GM18505 (cell line): ENCODE results near the gene GGA3.
"Not testable (repeated sequence)": the region's sequence is repeated elsewhere in the genome, so short reads cannot be mapped to it uniquely, and the experiment has no call there.

Experiments
- ATAC-seq: cut with Tn5 transposase; IDR thresholded peaks from one replicate; pipeline ENCODE4 v1.9.1; 2021; ENCODE audit not compliant: unreplicated experiment
- POLR2A ChIP-seq: IDR thresholded peaks from 4 replicates; pipeline ENCODE4 v1.6.1; 2011; ENCODE audit warnings: borderline replicate concordance; ENCODE audit not compliant: insufficient read depth, insufficient read length; ENCODE audit errors: extremely low read depth

GGA3 gene, protein sequence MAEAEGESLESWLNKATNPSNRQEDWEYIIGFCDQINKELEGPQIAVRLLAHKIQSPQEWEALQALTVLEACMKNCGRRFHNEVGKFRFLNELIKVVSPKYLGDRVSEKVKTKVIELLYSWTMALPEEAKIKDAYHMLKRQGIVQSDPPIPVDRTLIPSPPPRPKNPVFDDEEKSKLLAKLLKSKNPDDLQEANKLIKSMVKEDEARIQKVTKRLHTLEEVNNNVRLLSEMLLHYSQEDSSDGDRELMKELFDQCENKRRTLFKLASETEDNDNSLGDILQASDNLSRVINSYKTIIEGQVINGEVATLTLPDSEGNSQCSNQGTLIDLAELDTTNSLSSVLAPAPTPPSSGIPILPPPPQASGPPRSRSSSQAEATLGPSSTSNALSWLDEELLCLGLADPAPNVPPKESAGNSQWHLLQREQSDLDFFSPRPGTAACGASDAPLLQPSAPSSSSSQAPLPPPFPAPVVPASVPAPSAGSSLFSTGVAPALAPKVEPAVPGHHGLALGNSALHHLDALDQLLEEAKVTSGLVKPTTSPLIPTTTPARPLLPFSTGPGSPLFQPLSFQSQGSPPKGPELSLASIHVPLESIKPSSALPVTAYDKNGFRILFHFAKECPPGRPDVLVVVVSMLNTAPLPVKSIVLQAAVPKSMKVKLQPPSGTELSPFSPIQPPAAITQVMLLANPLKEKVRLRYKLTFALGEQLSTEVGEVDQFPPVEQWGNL

DNA sequence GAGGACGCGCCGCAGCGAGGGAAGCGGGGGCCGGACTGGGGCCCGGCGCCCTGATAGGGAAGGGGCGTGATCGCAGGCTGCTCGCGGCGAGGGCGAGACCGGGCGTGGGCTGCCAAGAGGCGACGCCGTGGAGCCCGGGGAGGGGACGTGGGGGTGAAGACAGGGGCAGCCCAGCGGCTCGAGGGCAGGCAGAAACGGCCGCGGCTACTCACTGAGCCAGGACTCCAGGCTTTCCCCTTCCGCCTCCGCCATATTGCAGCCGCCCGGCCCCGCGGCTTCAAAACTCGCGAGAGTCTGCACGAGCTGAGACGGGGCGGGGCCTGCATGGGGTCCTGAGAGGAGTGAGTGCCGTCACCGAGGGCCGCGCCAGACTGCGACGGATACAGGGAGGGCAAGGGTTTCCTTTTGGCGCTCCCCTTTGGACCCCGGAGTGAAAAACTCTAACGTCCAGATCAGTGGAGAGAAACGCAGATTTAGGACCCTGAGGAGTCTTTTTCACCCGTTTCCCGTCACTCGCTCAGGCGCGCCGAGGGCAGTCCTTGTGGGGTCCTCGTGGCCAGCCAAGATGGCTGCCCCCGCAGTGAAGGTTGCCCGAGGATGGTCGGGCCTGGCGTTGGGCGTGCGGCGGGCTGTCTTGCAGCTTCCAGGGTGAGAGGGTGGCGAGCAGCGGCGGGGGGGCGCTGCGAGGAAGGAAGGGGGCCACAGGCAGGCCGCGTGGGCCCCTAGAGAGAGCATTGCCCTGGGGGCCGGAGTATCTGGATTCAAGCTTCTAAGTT, at the start of gene GGA3, which contains the start of gene MRPS7:
Gene GGA3 (minus strand): TSS at position 271 of the 776 bp plus-strand sequence. CDS start 19 bp downstream, at position 252.
Gene MRPS7 (plus strand): TSS at position 544 of the 776 bp plus-strand sequence. CDS start 22 bp downstream, at position 566.
- peak; percentile 83 for TF ChIP-seq POLR2A
- peak; percentile 90 for ATAC-seq

DNA sequence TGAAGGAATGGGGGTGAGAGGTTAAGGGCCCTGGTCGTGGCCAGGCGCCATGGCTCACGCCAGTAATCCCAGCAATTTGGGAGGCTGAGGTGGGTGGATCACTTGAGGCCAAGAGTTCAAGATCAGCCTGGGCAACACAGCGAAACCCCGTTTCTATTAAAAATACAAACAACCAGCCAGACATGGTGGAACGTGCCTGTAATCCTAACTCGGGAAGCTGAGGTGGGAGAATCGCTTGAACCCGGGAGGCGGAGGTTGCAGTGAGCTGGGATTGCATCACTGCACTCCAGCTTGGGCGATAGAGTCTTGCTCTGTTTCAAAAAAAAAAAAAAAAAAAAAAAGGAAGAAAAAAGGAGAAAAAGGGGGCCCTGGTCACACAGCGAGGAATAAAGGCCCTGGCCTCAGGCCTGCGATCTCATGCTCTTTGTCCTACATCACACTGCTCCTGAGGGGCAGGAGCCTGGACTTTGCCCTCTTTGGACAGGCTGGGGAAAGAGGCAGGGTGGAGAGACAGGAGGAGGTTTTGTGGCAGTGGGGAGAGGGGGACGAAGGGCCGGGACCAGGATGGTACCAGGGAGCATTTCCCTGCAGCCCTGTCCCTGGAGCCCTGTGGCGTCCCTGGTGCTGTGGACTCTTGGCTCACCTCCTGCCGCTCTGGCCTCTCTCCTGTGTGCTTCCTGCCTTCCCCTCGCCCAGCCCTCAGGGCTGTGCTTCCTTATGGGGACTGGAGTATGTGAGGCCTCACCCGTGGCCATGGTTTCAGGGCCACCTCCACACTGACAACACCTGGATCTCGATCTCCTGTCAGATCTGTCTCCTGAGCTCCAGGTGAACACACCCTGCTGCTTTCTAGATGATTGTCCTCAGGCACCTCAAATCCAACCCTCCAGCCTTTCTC, 47.6 kb upstream of the GGA3 start:
- no peak for ATAC-seq
- TF ChIP-seq POLR2A, result no peak

DNA sequence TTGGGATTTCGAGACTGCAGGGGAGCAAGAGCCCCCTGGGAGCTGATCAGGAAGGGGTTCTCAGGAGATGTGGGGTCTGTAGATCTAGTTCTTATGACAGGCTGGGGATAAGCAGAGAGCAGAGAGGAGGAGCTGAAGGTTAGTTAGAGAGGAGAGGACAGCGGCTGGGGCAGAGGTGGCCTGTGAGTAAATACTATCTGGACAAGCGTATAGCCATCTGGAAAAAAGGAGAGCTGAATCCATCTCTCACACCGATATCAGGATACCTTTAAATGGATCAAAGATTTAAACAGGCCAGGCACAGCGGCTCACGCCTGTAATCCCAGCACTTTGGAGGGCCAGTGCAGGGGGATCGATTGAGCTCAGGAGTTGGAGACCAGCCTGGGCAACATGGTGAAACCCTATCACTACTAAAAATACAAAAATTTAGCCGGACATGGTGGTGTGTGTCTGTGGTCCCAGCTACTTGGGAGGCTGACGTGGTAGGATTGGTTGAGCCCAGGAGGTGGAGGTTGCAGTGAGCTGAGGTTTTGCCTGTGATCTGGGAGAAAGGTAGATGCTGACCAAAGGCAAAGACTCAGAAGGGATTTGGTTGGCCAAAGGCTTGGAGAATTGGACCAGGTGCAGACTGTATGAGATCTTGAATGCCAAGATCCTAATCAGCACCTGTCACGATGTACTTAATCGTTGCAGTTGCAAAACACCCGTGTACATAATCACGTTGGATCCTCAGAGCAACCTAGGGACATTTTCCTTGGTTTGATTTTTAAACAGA, 46.7 kb upstream of the GGA3 start:
- TF ChIP-seq POLR2A, result no peak
- ATAC-seq, result no peak

DNA sequence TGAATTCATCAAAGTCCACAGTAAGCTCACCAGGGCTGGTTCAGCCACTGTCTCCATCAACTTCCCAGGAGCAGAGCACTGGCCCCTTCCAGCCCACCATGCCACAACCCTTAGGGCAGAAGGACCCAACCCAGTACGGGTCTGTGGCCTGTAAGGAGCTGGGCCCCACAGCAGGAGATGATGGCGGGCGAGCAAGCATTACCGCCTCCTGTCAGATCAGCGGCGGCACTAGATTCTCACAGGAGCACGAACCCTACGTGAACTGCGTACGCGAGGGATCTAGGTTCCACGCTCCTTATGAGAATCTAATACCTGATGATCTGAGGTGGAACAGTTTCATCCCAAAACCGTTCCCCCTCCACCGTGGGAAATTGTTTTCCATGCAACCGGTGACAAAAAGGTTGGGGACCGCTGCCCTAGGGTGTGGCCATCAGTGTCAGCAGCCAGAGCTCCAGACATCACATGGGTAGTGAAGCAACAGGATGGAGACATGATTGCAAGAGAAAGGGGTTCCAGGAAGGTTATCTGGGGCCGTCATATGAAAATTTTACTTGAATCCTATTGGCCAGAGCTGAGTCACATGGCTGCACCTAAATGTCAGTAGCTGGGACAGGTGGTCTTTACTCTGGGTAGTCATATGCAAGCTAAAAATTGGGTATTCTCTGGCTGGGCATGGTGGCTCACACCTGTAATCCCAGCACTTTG, 40.2 kb upstream of the GGA3 start:
- no peak for TF ChIP-seq POLR2A
- no peak for ATAC-seq

DNA sequence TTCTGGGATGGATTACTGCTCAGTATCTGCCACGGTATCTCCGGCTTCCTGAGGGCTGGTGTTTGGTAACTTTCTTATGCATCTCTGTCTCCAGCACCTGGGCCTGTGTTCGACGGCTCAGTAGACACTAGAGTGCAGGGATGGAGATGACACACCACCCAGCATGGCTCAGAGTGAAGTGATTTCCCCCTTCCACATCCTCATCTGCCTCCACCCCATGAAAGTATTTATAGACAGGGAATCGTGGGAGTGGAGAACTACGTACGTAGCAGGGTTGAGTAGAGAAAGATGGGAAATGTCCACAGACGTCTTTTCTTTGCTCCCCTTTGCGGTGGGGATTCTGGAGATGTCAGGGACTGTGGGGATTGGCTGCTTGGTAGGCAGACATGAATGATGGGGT, 39.6 kb upstream of the GGA3 start:
- no peak for TF ChIP-seq POLR2A
- no peak for ATAC-seq

DNA sequence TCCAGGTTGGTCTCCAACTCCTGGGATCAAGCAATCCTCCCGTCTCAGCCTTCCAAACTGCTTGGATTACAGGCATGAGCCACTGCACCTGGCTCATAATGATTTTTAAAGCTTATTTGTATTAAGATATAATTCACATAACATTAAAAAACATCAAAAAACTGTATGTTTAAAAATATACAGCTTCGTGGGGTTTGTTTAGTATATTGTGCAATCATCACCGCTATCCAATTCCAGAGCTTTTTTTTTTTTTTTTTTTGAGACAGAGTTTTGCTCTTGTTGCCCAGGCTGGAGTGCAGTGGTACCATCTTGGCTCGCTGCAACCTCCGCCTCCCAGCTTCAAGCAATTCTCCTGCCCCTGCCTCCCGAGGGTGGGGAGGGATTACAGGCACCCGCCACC, 38.9 kb upstream of the GGA3 start:
- no peak for TF ChIP-seq POLR2A
- no peak for ATAC-seq

DNA sequence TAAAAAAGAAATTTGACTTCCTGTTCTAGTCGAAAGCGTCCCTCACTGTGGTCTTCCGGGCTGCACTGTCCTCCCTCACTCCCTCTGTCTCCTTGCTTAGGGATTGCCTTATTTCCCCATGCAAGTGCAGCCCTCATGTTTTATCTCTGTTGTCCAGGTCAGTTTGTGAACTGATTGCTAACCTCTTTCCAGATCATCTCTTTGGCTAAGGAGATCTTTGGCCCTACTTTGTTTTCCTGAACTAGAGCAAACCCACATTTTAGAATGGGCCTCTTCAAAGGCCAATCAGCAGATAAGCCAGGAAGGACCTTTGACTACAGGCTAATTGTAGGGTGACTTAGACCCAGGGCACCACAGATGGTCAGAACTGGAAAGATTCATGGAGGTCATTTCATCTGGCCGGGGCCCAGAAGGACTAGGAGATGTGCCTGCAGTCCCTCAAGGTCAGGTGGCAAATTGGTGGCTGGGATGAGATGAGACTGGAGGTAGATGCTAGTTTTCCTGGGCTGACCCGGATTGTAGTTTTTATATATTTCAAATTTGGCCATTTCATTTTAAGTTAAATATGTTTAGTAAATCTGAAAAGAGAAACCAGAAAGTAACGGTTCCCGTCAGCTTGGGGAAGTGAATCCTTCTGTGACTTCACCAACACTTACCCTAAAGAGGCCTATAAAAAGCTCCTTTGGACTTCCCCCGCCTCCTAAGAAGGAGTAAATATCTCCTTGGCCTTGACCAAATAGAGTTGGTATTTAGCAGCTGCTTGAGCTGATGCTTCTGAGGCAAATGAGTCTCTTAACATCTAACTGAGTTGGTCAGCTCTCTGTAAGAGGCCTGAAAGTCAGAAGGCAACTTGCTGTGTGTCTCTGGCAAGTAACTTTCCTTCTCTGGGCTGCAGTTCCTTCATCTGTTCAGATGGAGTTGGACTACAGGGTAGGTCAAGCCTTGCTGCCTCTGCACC, 34.1 kb upstream of the GGA3 start:
- ATAC-seq, result peak; percentile 49
- TF ChIP-seq POLR2A, result peak; percentile 76

DNA sequence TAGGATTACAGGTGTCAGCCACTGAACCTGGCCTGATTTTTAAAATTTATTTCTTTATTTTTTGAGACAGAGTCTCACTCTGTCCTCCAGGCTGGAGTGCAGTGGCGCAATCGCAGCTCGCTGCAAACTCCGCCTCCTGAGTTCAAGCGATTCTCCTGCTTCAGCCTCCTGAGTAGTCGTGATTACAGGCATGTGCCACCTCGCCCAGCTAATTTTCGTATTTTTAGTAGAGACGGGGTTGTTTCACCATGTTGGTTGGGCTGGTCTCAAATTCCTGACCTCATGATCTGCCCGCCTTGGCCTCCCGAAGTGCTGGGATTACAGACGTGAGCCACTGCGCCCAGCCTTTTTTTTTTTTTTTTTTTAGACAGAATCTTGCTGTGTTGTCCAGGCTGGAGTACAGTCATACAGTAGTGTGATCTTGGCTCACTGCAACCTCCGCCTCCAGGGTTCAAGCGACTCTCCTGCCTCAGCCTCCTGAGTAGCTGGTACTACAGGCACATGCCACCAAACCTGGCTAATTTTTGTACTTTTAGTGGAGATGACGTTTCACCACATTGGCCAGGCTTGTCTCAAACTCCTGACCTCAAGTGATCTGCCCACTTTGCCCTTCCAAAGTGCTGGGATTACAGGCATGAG, 31.5 kb upstream of the GGA3 start:
- not testable (repeated sequence) for ATAC-seq

DNA sequence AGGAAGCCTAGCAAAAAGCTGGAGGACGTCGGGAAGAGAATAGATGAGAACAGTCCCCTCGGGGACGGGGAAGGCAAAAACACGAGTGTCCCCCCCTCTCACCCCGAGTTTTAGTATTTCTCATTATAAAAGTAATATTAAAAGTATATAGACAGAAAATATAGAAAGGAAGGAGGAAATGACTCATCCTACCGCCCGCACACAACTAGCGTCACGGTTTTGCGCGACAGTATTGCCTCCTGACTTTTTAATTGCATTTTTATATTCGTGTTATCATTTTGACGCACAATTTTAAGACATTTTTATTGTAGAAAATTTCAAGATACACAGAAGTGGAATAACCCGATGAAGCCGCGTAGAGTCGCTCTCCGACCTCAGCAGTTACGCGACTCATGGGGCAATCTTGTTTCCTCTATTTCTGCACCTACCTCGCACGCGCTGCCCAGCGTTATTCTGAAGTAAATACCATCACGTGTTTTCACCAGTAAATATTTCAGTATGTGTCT, 28.5 kb upstream of the GGA3 start:
- ATAC-seq, result peak; percentile 23

More for the DNA sequence above, 28.5 kb upstream of the GGA3 start:
- TF ChIP-seq POLR2A, result no peak
